Lower leg skin (tissue), 3 donors: ENCODE data around the gene BORCS5.

Source experiments
- POLR2A ChIP-seq, 2 donors: fragments of 450-650 bp; IDR thresholded peaks; one replicate each; pipeline ENCODE4 v1.6.1; 2016 to 2017; ENCODE audit warnings: antibody characterized with exemption in 2 of 2, mild to moderate bottlenecking in 1 of 2, moderate library complexity in 1 of 2
- TF ChIP-seq, protein P1 (sequence below), 3 donors: fragments of 450-650 bp; IDR thresholded peaks; one replicate each; pipeline ENCODE4 v1.5.1; 2016; ENCODE audit warnings: antibody characterized with exemption in 3 of 3, mild to moderate bottlenecking in 3 of 3, moderate library complexity in 2 of 3

DNA sequence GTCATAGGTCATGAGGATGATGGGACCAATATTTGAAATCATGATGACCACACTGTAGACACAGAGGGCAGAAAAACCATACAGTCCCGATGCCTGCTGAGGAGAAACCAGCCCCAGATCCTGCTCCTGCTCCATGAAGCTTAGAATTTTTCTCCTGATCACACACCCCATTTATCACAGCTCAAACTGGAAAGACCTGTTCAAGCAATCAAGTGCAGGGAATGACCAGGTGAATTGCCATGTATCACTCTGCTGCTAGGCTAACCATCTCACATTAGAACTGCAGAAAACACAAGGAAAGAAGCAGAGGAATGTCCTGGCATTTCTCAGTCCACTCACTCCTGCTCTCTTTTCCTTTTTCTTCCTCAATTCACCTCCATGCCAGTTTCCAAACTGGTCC is 25.0 kb upstream of the BORCS5 start:
- TF ChIP-seq, protein P1, sequence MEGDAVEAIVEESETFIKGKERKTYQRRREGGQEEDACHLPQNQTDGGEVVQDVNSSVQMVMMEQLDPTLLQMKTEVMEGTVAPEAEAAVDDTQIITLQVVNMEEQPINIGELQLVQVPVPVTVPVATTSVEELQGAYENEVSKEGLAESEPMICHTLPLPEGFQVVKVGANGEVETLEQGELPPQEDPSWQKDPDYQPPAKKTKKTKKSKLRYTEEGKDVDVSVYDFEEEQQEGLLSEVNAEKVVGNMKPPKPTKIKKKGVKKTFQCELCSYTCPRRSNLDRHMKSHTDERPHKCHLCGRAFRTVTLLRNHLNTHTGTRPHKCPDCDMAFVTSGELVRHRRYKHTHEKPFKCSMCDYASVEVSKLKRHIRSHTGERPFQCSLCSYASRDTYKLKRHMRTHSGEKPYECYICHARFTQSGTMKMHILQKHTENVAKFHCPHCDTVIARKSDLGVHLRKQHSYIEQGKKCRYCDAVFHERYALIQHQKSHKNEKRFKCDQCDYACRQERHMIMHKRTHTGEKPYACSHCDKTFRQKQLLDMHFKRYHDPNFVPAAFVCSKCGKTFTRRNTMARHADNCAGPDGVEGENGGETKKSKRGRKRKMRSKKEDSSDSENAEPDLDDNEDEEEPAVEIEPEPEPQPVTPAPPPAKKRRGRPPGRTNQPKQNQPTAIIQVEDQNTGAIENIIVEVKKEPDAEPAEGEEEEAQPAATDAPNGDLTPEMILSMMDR (IDR thresholded peaks at IDR 0.05), result no peak
- TF ChIP-seq POLR2A (IDR thresholded peaks at IDR 0.05), result no peak
